ENCODE data around the gene RELB. TPM values are rescaled to one million over a fixed set of nuclear protein-coding genes. Genes with fewer than 3 reads are reported as not detected.

RELB gene
- total and polyA plus RNA-seq, 4 experiments from 2014 or later, result 19.7 to 39.8 (median 35.0) TPM

GRCh38 chr19:45078390-45079062 is 77.3 kb downstream of the RELB start:
- Mint-ChIP-seq H3K27ac (peak overlapping the region; percentile 52 to 84 (median 65)), H3K4me1 (peaks cover 25 to 60% (median 44%) of the 10 kb centered on the region in 4 donors), H3K27me3 (no peaks in the 10 kb centered on the region), H3K9me3 (no peaks in the 10 kb centered on the region), H3K36me3 (peaks cover 9 to 22% of the 10 kb centered on the region in 2 donors), H3K4me3 (peak overlapping the region; percentile 79 to 98 (median 93))
- DNase-seq, result peak in 1 of 5 donors; percentile 19
- H3K4me3 ChIP-seq (ENCODE audit: low read length in 2 of 2), result peak overlapping the region; percentile 82 to 95
- intact Hi-C loops (cut with micrococcal nuclease), result loop anchor here (1.0 to 10.0 kb wide), 5 partner anchors 14 to 124 kb away; partner anchors contain the start of genes BLOC1S3, CLASRP, CLPTM1 and RELB
- peaks cover 12% of the 10 kb centered on the region for H3K36me3 ChIP-seq (ENCODE audit: insufficient read depth, low read length)
- ChIA-PET POLR2A (ENCODE audit: partially characterized antibody) (interaction anchor here (1.0 to 8.4 kb wide), 8 partner anchors 9 to 100 kb away, joined by 3 to 106 read pairs (median 6); partner anchors contain the start of genes BLOC1S3, CLASRP, PPP1R37 and RELB), CTCF (ENCODE audit: partially characterized antibody) (interaction anchor here (0.7 to 1.4 kb wide), 5 partner anchors 11 to 39 kb away, joined by 3 to 5 read pairs (median 3); partner anchors contain the start of gene PPP1R37)
- no peaks in the 10 kb centered on the region for H3K9me3 ChIP-seq (ENCODE audit: control insufficient read depth in 1 of 2, low read length in 2 of 2)
- peak overlapping the region; percentile 80 for H3K27ac ChIP-seq (ENCODE audit: low read depth, low read length)
- peaks cover 51% of the 10 kb centered on the region for H3K4me1 ChIP-seq (ENCODE audit: insufficient read depth, low read length)
- H3K27me3 ChIP-seq (ENCODE audit: insufficient read depth, low read length), result no peaks in the 10 kb centered on the region

GRCh38 chr19:45079063-45079910 is 78.0 kb downstream of the RELB start, which contains the start of gene GEMIN7:
TSS of gene GEMIN7 (plus strand) at chr19:45079260. CDS start at chr19:45090115, 10,855 bp downstream.
- no peaks in the 10 kb centered on the region for H3K9me3 ChIP-seq (ENCODE audit: control insufficient read depth in 1 of 2, low read length in 2 of 2)
- CTCF ChIA-PET (ENCODE audit: partially characterized antibody), result interaction anchor here (0.7 to 1.4 kb wide), 8 partner anchors 10 to 40 kb away, joined by 3 to 5 read pairs (median 3); partner anchors contain the start of gene PPP1R37
- DNase-seq, result peak; percentile 66 to 77 (median 72)
- peaks cover 12% of the 10 kb centered on the region for H3K36me3 ChIP-seq (ENCODE audit: insufficient read depth, low read length)
- Mint-ChIP-seq H3K4me1 (peaks cover 25 to 60% (median 44%) of the 10 kb centered on the region in 4 donors), H3K27ac (peak within 1 kb of the TSS; percentile 84 to 95 (median 88)), H3K4me3 (peak within 1 kb of the TSS; percentile 89 to 98 (median 93)), H3K36me3 (peaks cover 9 to 22% of the 10 kb centered on the region in 2 donors), H3K27me3 (no peaks in the 10 kb centered on the region), H3K9me3 (no peaks in the 10 kb centered on the region)
- H3K4me3 ChIP-seq (ENCODE audit: low read length in 2 of 2), result peak within 1 kb of the TSS; percentile 82 to 95
- intact Hi-C loops (cut with micrococcal nuclease), result loop anchor here (1.0 to 10.0 kb wide), 5 partner anchors 13 to 124 kb away; partner anchors contain the start of genes BLOC1S3, CLASRP, CLPTM1 and RELB
- H3K4me1 ChIP-seq (ENCODE audit: insufficient read depth, low read length), result peaks cover 51% of the 10 kb centered on the region
- H3K27ac ChIP-seq (ENCODE audit: low read depth, low read length), result peak within 1 kb of the TSS; percentile 80
- POLR2A ChIA-PET (ENCODE audit: partially characterized antibody), result interaction anchor here (1.0 to 8.4 kb wide), 7 partner anchors 8 to 99 kb away, joined by 3 to 106 read pairs (median 6); partner anchors contain the start of genes BLOC1S3, CLASRP, PPP1R37 and RELB
- H3K27me3 ChIP-seq (ENCODE audit: insufficient read depth, low read length), result no peaks in the 10 kb centered on the region

GRCh38 chr19:45079911-45080370 is 78.7 kb downstream of the RELB start:
- H3K27me3 ChIP-seq (ENCODE audit: insufficient read depth, low read length), result no peaks in the 10 kb centered on the region
- Mint-ChIP-seq H3K36me3 (peaks cover 9 to 20% of the 10 kb centered on the region in 2 donors), H3K27me3 (no peaks in the 10 kb centered on the region), H3K4me3 (peak overlapping the region; percentile 89 to 98 (median 93)), H3K4me1 (peaks cover 24 to 54% (median 41%) of the 10 kb centered on the region in 4 donors), H3K27ac (peak overlapping the region; percentile 57 to 91 (median 88)), H3K9me3 (no peaks in the 10 kb centered on the region)
- no peak for DNase-seq
- ChIA-PET POLR2A (ENCODE audit: partially characterized antibody) (interaction anchor here (1.5 to 8.4 kb wide), 5 partner anchors 12 to 98 kb away, joined by 4 to 106 read pairs (median 12); partner anchors contain the start of genes BLOC1S3, CLASRP, PPP1R37 and TRAPPC6A), CTCF (ENCODE audit: partially characterized antibody) (interaction anchor here (0.7 to 1.4 kb wide), 6 partner anchors 9 to 120 kb away, joined by 3 read pairs; no protein-coding TSS in a partner anchor)
- H3K9me3 ChIP-seq (ENCODE audit: control insufficient read depth in 1 of 2, low read length in 2 of 2), result no peaks in the 10 kb centered on the region
- intact Hi-C loops (cut with micrococcal nuclease), result loop anchor here (1.0 to 10.0 kb wide), 5 partner anchors 12 to 125 kb away; partner anchors contain the start of genes BLOC1S3, CLASRP, CLPTM1 and RELB
- H3K4me3 ChIP-seq (ENCODE audit: low read length in 2 of 2), result peak overlapping the region; percentile 82 to 95
- peak overlapping the region; percentile 80 for H3K27ac ChIP-seq (ENCODE audit: low read depth, low read length)
- peaks cover 12% of the 10 kb centered on the region for H3K36me3 ChIP-seq (ENCODE audit: insufficient read depth, low read length)
- peaks cover 47% of the 10 kb centered on the region for H3K4me1 ChIP-seq (ENCODE audit: insufficient read depth, low read length)

- peaks cover 19 to 56% (median 36%) of the 10 kb centered on the region in 4 donors for H3K4me1 Mint-ChIP-seq
- Histone ChIP-seq H3K27ac (ENCODE audit: low read depth, low read length) (no peak overlapping the region), H3K4me3 (ENCODE audit: low read length in 2 of 2) (no peak overlapping the region), H3K9me3 (ENCODE audit: control insufficient read depth in 1 of 2, low read length in 2 of 2) (no peaks in the 10 kb centered on the region), H3K36me3 (ENCODE audit: insufficient read depth, low read length) (peaks cover 12% of the 10 kb centered on the region), H3K4me1 (ENCODE audit: insufficient read depth, low read length) (peaks cover 31% of the 10 kb centered on the region), H3K27me3 (ENCODE audit: insufficient read depth, low read length) (no peaks in the 10 kb centered on the region)
- H3K36me3 Mint-ChIP-seq, result peaks cover 12 to 30% of the 10 kb centered on the region in 2 donors
- no peaks in the 10 kb centered on the region for H3K9me3 Mint-ChIP-seq
- POLR2A ChIA-PET (ENCODE audit: partially characterized antibody), result no interaction called here
- peak overlapping the region in 4 of 7 donors; percentile 11 to 80 (median 58) for H3K27ac Mint-ChIP-seq
- CTCF ChIA-PET (ENCODE audit: partially characterized antibody), result no interaction called here
- DNase-seq, result no peak
- intact Hi-C loops (cut with micrococcal nuclease), result no loop called here
- H3K27me3 Mint-ChIP-seq, result no peaks in the 10 kb centered on the region
- peak overlapping the region in 5 of 8 donors; percentile 25 to 70 (median 38) for H3K4me3 Mint-ChIP-seq
Measured at GRCh38 chr19:45082170-45082569, 80.9 kb downstream of the RELB start.

- Mint-ChIP-seq H3K4me3 (no peak overlapping the region), H3K27me3 (no peaks in the 10 kb centered on the region), H3K27ac (peak overlapping the region in 6 of 7 donors; percentile 12 to 81 (median 76)), H3K4me1 (peaks cover 16 to 40% (median 27%) of the 10 kb centered on the region in 4 donors), H3K36me3 (peaks cover 17 to 30% of the 10 kb centered on the region in 2 donors), H3K9me3 (peaks cover 0 to 2% (median 0%) of the 10 kb centered on the region in 8 donors)
- H3K9me3 ChIP-seq (ENCODE audit: control insufficient read depth in 1 of 2, low read length in 2 of 2), result no peaks in the 10 kb centered on the region
- no peaks in the 10 kb centered on the region for H3K27me3 ChIP-seq (ENCODE audit: insufficient read depth, low read length)
- no peak for DNase-seq
- CTCF ChIA-PET (ENCODE audit: partially characterized antibody), result no interaction called here
- intact Hi-C loops (cut with micrococcal nuclease), result no loop called here
- H3K4me3 ChIP-seq (ENCODE audit: low read length in 2 of 2), result no peak overlapping the region
- no peak overlapping the region for H3K27ac ChIP-seq (ENCODE audit: low read depth, low read length)
- H3K4me1 ChIP-seq (ENCODE audit: insufficient read depth, low read length), result peaks cover 29% of the 10 kb centered on the region
- POLR2A ChIA-PET (ENCODE audit: partially characterized antibody), result no interaction called here
- peaks cover 18% of the 10 kb centered on the region for H3K36me3 ChIP-seq (ENCODE audit: insufficient read depth, low read length)
Measured at GRCh38 chr19:45086480-45086879, 85.2 kb downstream of the RELB start.

GRCh38 chr19:45087531-45087930 is 86.3 kb downstream of the RELB start:
- Mint-ChIP-seq H3K9me3 (peaks cover 0 to 2% (median 0%) of the 10 kb centered on the region in 8 donors), H3K36me3 (peaks cover 8 to 26% of the 10 kb centered on the region in 2 donors), H3K4me3 (peak overlapping the region; percentile 39 to 85 (median 76)), H3K4me1 (peaks cover 11 to 40% (median 24%) of the 10 kb centered on the region in 4 donors), H3K27ac (peak overlapping the region; percentile 79 to 97 (median 82)), H3K27me3 (no peaks in the 10 kb centered on the region)
- Histone ChIP-seq H3K27me3 (ENCODE audit: insufficient read depth, low read length) (no peaks in the 10 kb centered on the region), H3K9me3 (ENCODE audit: control insufficient read depth in 1 of 2, low read length in 2 of 2) (no peaks in the 10 kb centered on the region), H3K36me3 (ENCODE audit: insufficient read depth, low read length) (peaks cover 7% of the 10 kb centered on the region), H3K4me1 (ENCODE audit: insufficient read depth, low read length) (peaks cover 35% of the 10 kb centered on the region), H3K27ac (ENCODE audit: low read depth, low read length) (peak overlapping the region; percentile 44), H3K4me3 (ENCODE audit: low read length in 2 of 2) (no peak overlapping the region)
- intact Hi-C loops (cut with micrococcal nuclease), result no loop called here
- ChIA-PET CTCF (ENCODE audit: partially characterized antibody) (interaction anchor here (1.0 kb wide), 1 partner anchor 162 kb away, joined by 3 read pairs; no protein-coding TSS in a partner anchor), POLR2A (ENCODE audit: partially characterized antibody) (interaction anchor here (0.7 to 1.6 kb wide), 2 partner anchors 9 to 91 kb away, joined by 3 to 5 read pairs; partner anchors contain the start of genes BLOC1S3, GEMIN7 and TRAPPC6A)
- peak; percentile 63 to 94 (median 68) for DNase-seq

Data from CD4-positive, alpha-beta memory T cell (primary cell).